GM18951 (cell line): ENCODE data around the gene FGD5.

Source experiments
- POLR2A ChIP-seq: IDR thresholded peaks from 4 replicates; pipeline ENCODE4 v1.6.1; 2011; ENCODE audit warnings: mild to moderate bottlenecking; ENCODE audit not compliant: insufficient read length, insufficient read depth; ENCODE audit errors: extremely low read depth
- in situ Hi-C: fragments of 300-500 bp; cut with MboI; formaldehyde crosslinking; loops from one replicate; pipeline ENCODE4 v1.12.0; 2022; ENCODE audit warnings: low sequenced_read_pairs, mixed read lengths, inconsistent platforms; ENCODE audit not compliant: unreplicated experiment

The FGD5 gene

DNA sequence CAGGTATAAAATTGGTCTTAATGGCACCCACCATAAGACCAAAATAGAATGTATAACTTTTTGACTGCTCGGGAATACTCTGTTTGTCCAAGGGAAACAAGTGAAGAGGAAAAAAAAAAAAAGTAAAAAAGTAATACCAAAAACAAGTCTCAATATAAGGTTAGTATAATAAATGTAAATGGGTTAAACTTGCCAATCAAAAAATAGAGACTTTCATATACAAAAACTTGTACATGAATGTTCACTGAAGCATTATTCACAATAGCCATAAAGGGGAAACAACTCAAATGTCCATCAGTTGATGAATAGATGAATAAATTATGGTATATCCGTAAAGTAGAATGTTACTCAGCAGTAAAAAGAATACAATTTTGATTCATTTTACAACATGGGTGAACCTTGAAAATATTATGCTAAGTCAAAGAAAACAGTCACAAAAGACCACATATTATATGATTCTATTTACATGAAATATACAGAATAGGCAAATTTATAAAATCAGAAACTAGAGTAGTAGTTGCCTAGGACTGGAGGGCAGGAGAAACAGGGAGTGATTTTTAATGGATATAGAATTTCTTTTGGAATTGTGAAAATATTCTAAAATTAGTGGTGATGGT lies 39.6 kb upstream of the FGD5 start:
- no peak for TF ChIP-seq POLR2A
- in situ Hi-C loops = loop anchor here (25.0 kb wide), 1 partner anchor 258 kb away; no protein-coding TSS in a partner anchor

DNA sequence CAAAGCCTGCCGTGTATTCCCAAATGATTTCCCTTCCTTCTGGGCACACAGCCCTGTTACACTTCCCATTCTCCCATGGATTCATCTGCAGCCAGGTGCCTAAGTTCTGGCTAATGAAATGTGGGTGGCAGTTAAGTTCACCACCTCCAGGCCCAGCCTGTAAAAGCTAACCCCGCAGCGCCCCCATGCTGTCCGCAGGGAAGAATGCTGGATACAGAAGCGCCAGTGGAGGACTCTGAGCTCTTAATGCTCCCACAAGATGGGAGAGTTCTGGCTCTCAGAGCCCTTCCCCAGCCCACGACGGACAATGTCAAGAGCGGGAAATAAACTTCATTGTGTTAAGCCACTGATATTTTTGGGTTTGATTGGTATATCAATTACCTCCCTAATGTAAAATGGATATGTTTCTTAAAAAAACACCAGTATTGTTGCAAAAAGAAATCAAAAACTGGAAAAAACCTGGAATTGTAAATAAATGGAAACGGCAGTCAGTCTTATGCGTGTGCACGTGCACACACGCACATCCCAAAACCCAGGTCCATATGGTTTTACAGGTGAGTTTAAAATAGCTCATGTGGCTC lies 37.7 kb upstream of the FGD5 start:
- in situ Hi-C loops = loop anchor here (25.0 kb wide), 1 partner anchor 256 kb away; no protein-coding TSS in a partner anchor

DNA sequence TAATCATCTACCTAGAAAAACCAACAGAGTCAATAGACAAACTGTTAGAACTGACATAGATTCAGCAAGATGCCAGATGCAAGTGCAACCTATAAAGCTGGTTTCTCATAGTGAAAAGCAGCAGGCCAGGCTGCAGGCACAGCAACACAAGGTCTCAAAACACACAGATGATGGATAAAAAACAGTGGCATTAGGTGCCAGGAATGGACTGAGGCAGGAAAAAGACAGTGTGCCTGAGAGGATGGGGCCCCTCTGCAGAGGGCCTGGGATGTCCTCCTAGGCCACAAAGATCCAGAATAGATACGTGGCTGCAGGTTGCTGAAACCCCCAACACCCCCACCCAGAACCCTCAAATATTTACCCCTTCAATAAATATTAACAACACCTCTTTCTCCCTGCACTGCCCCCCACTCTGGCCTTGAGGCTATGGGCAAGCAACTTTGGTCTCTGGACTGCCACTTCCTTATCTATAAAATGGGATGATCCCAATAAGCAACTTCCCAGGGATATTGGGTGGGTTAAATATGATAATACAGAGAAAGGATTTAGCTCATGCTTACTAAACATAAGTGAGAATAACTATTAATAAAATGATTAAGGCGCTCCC lies 35.2 kb upstream of the FGD5 start:
- in situ Hi-C loops = loop anchor here (25.0 kb wide), 1 partner anchor 254 kb away; no protein-coding TSS in a partner anchor

More for the DNA sequence above, 37.7 kb upstream of the FGD5 start:
- TF ChIP-seq POLR2A = no peak

DNA sequence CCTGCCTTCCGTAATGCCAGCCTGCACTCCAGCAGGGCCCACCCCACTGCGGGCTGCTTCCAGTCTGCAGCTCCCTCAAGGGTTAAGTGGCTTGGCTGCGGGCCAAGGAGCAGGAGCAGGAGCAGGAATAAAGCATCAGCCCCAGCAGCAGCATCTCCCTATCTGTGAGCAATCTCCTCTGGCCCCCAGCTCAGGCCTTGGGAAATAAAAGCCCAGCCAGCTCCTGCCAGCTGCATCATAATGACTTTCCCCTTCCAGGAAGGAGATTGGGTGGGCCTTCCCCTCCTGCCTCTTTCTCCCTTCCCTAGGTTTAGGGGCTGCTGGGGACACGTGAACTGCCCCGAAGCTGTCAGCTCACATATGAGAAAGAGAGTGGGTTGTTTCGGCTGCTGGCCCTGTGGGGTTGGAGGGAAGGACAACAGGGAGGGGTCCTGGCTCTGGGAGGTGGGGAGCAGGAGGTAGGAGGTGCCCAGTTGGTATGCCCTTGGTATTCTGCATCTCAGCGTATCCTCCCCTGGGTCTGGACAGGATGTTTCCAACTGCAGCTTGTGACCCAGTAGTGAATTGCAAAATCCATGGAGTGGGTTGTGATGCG lies 34.6 kb upstream of the FGD5 start:
- TF ChIP-seq POLR2A = no peak
- in situ Hi-C loops = loop anchor here (25.0 kb wide), 1 partner anchor 253 kb away; no protein-coding TSS in a partner anchor

More for the DNA sequence above, 35.2 kb upstream of the FGD5 start:
- TF ChIP-seq POLR2A = no peak

DNA sequence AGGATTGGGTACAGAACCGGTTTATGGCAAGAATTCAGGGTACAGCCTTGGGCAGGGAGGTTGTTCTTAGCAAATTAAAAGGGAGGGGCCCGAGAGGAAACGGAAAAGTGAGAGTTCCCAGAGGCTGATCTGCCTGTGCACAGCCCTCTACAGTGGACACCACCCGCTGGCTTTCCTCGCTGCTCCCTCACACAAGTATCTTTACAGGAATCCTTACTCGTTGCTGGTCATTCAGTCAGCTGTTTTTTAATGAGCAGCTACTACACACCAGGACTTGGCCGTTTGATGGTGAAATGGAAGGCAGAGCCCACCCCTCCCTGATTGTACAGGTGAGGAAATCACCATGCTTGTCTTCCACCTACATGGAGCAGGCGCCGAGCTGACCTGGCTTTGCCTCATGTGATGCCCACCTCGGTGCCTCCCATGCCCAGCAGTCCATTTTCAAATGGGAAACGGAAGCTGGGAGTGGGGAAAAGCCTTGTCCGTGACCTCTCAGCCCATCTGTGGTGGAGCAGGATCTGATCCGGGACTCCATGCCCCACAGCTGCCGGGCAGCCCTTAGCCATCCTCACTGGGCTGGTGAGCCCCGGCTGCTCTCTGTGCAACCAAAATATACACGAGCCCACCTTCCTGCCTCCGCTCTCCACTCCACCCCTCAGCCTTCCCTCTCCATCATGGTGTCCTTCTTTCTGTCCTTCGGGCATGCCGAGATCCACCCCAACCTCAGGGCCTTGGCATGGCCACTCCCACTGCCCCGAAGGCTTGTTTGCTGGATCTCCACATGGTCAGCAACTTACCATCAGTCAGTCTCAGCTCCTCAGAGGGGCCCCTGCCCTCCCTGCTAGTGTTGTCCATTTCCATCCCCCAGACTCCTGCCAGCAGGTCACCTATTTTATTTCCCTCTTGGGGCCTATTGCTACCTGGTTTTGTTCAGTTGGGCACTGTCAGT lies 33.3 kb upstream of the FGD5 start:
- in situ Hi-C loops = loop anchor here (25.0 kb wide), 1 partner anchor 252 kb away; no protein-coding TSS in a partner anchor
- TF ChIP-seq POLR2A = no peak

DNA sequence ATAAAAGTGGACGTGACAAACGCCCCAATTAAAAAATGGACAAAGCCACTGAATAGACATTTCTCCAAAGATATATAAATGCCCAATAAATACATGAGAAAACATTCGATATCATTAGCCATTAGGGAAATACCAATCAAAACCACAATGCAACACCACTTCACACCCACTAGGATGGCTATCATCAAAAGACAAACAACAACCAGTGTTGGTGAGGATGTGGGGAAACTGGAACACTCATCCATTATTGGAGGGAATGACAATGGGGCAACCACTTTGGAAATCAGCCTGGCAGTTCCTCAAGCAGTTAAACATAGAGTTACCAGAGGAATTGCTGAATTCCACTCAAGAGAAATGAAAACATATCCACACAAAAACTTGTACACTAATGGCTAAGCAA lies 32.4 kb upstream of the FGD5 start:
- in situ Hi-C loops = loop anchor here (25.0 kb wide), 1 partner anchor 251 kb away; no protein-coding TSS in a partner anchor
- no peak for TF ChIP-seq POLR2A

DNA sequence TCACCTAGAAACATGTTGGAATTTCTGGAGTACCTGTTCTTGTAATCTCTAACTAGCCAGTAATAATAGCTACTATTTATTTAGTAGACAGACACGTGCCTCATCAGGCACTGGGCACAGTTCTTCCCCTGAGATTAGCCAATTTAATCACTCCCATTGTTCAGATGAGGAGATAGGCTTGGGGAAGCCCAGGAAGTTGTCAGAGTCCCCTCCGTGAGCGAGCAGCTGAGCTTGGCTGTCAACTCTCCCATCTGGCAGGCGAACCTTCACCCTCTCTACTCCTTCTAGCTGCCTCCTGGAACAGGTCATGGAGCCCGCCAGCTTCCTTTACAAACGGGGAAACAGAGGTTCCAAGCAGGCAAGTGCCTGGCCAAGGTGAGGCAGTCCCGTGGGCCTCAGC lies 31.1 kb upstream of the FGD5 start:
- in situ Hi-C loops = loop anchor here (25.0 kb wide), 1 partner anchor 250 kb away; no protein-coding TSS in a partner anchor

DNA sequence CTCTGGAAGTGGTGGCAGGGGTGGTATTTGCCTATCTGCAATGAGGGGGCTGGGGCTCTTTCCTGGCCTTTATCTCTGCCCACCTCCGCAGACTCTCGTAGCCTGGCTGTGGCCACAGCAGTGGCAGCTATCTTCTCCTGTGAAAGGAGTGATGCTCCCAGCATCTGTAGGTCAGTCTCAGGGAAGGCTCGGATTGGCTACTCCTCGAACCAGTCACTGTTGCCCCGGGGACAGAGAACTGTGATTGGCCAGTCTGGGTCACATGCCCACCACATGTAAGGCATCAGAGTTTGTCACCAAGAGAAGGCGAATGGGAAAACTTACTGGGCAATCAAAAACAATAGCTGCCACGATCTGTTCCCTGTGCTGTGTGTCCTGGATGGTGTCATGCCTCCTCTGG lies 30.1 kb upstream of the FGD5 start:
- TF ChIP-seq POLR2A = no peak
- in situ Hi-C loops = loop anchor here (25.0 kb wide), 1 partner anchor 249 kb away; no protein-coding TSS in a partner anchor

More for the DNA sequence above, 31.1 kb upstream of the FGD5 start:
- no peak for TF ChIP-seq POLR2A

DNA sequence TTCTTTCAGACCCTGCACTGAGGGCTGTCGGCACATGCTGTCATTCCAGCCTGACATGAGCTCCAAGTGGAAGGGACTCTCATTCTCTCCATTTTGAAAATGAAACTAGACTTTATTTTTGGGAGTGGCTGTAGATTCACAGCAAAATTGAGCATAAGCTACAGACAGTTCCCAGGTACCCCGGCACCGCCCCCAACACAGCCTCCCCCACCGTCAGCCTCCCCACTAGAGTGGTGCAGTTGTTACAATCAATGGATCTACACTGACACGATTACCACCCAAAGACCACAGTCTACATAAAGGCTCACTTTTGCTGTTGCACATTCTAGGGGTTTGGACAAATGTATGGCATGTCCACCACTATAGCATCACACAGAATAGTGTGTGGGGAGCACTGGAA lies 29.5 kb upstream of the FGD5 start:
- no peak for TF ChIP-seq POLR2A
- in situ Hi-C loops = loop anchor here (25.0 kb wide), 1 partner anchor 248 kb away; no protein-coding TSS in a partner anchor

DNA sequence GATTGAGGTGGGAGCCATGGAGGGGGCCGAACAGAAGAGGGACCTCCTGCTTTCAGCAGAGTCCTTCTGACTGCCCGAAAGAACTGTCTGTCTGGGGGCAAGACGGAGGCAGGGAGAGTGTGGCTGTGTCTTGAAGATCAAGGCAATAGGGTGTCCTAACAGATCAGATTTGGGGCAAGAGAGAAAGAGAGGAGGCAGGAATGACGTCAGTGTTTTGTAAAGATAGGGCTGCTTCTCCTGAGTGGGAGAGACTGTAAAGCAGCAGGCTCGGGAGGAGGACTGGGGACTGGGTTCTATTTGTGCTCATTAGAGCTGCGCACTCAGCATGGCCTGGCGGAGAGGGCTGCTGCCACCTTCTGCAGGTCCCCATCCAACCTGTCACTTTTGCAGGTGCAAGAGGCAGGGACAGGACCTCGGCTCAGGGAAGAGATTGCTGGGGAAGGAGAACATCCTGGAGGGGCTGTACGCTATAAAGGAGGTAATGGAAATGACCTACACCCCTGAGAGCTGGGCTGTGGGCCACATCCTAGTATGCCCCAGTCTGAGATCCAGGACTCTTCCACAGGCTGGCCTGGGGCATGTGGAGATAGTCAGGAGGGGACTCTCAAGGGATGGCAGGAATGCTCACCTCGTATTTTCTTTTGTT lies 29.0 kb upstream of the FGD5 start:
- TF ChIP-seq POLR2A = no peak
- in situ Hi-C loops = loop anchor here (25.0 kb wide), 1 partner anchor 248 kb away; no protein-coding TSS in a partner anchor

DNA sequence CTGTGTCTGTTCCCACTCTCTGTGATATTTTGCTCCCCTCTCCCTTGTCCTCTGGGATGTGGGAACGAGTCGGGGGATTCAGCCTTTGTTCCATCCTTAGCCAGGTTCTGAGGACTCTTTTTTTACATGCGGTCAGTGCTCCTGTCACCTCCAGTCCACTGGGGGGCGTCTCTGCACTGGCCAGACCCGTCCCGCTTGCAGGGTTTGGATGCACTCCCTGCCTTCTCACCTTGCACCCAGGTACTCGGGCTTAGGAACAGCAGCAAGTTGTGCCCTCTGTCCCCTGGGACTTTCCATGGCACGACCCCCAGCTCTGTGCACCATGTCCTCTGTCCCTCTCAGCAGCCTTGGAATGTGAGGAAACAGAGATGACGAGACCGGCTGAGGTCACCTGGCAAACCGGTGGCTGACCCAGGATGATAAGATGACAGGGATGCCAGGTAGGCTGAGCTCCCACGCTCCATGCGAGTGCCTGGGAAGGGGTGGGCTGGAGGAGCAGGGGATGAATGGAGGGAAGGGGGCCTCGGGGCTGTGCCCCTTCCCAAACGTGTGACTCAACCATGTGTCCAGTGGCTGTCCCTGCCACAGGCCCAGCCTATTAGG lies 27.3 kb upstream of the FGD5 start:
- in situ Hi-C loops = loop anchor here (25.0 kb wide), 1 partner anchor 246 kb away; no protein-coding TSS in a partner anchor
- no peak for TF ChIP-seq POLR2A
